GM12891 (cell line): ENCODE measurements around the gene SLAMF7.

Experiments
- POLR2A ChIP-seq: IDR thresholded peaks from 2 replicates; pipeline ENCODE4 v1.6.1; 2011; ENCODE audit warnings: low read depth, low read length, control low read depth
- POLR2AphosphoS5 ChIP-seq: IDR thresholded peaks from 2 replicates; pipeline ENCODE4 v1.6.1; 2011; ENCODE audit warnings: low read depth, low read length, control low read depth
- TAF1 ChIP-seq: IDR thresholded peaks from 2 replicates; pipeline ENCODE4 v1.6.1; 2011; ENCODE audit warnings: low read depth, low read length, control low read depth

DNA sequence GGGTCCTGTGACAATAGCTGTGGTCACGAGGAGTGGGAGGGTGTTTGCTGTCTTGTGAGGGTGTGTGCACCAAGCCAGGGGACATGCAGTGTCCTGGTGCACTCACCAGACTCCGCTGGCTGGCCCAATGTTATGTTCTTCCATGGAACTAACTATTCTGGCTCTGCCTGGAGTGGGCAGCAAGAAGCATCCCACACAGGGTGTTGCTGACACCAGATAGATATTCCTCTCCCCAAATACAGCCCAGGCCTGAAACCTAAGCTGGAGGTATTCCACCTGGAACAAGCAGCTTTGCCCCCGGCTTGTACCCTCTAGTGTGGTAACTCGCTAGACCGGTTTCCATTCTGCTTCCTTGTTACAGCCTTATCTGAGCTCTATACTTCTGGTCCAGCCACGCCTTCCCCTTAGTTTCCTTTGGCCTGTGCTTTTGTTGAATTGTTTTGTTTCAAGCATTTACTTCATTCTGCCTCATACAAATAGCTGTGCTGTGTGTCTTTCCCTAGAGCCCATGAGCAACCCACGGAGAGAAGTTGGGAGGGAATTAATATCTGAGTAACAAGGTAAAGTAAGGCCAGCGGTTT is 42.2 kb downstream of the SLAMF7 start:
- TF ChIP-seq POLR2A, result no peak
- TF ChIP-seq TAF1, result no peak
- TF ChIP-seq POLR2AphosphoS5, result no peak
